Keratinocyte (primary cell): ENCODE data around the gene SCN11A. TPM values are rescaled to one million over a fixed set of nuclear protein-coding genes. Genes with fewer than 3 reads are reported as not detected.

Experiments used
- DNase-seq: peaks from one replicate; pipeline ENCODE4 v3.0.0-alpha.2; 2011; ENCODE audit warnings: low read depth, missing footprints, low spot score
- FAIRE-seq: peaks from 2 replicates; lab custom pipeline; 2011; peaks lifted over from hg19 to GRCh38; lab: Jason Lieb, UNC
- H2AFZ ChIP-seq: 2 replicates; pipeline ENCODE4 v1.6.0; 2012; ENCODE audit warnings: low read length, control low read depth, inconsistent platforms; ENCODE audit not compliant: control insufficient read depth
- H3K27ac ChIP-seq: 2 replicates; pipeline ENCODE4 v1.5.1; 2011; ENCODE audit warnings: low read length; ENCODE audit not compliant: control insufficient read depth, insufficient read depth
- H3K27me3 ChIP-seq: 3 replicates; pipeline ENCODE4 v1.6.0; 2011; ENCODE audit warnings: low read length; ENCODE audit not compliant: control insufficient read depth, insufficient read depth; ENCODE audit errors: extremely low read depth
- H3K36me3 ChIP-seq, 2 experiments: 2 replicates in 1 of 2; 3 replicates in 1 of 2; pipeline ENCODE4 v1.5.1; 2011; ENCODE audit warnings: low read length in 2 of 2, mild to moderate bottlenecking in 1 of 2; ENCODE audit not compliant: control insufficient read depth in 2 of 2, insufficient read depth in 2 of 2; ENCODE audit errors: extremely low read depth in 1 of 2
- H3K4me1 ChIP-seq: 3 replicates; pipeline ENCODE4 v1.5.1; 2011; ENCODE audit warnings: low read length; ENCODE audit not compliant: control insufficient read depth, insufficient read depth; ENCODE audit errors: extremely low read depth
- H3K4me2 ChIP-seq: 3 replicates; pipeline ENCODE4 v1.6.0; 2011; ENCODE audit warnings: low read depth, low read length; ENCODE audit not compliant: control insufficient read depth, insufficient read depth; ENCODE audit errors: extremely low read depth
- H3K4me3 ChIP-seq, 3 experiments: fragments of 200-600 bp in 1 of 3; sonication (generic) in 1 of 3; 2 replicates in 2 of 3; 3 replicates in 1 of 3; pipeline ENCODE4 v1.5.1; 2011 to 2016; ENCODE audit warnings: low read length in 3 of 3, mild to moderate bottlenecking in 3 of 3, control low read depth in 2 of 3, inconsistent platforms in 1 of 3, low read depth in 1 of 3, mixed read lengths in 1 of 3, mixed run types in 1 of 3, moderate library complexity in 1 of 3; ENCODE audit not compliant: control insufficient read depth in 2 of 3, insufficient read depth in 2 of 3; ENCODE audit errors: extremely low read depth in 1 of 3
- H3K79me2 ChIP-seq: 2 replicates; pipeline ENCODE4 v1.6.0; 2012; ENCODE audit warnings: low read length; ENCODE audit not compliant: control insufficient read depth, insufficient read depth
- H3K9ac ChIP-seq: 3 replicates; pipeline ENCODE4 v1.6.0; 2011; ENCODE audit warnings: low read length; ENCODE audit not compliant: control insufficient read depth, insufficient read depth; ENCODE audit errors: extremely low read depth
- H3K9me1 ChIP-seq: 3 replicates; pipeline ENCODE4 v1.6.0; 2011; ENCODE audit warnings: low read length; ENCODE audit not compliant: control insufficient read depth, insufficient read depth; ENCODE audit errors: extremely low read depth
- H3K9me3 ChIP-seq: 2 replicates; pipeline ENCODE4 v1.5.1; 2012; ENCODE audit warnings: low read depth, low read length; ENCODE audit not compliant: control insufficient read depth
- H4K20me1 ChIP-seq: 3 replicates; pipeline ENCODE4 v1.6.0; 2011; ENCODE audit warnings: low read length; ENCODE audit not compliant: control insufficient read depth, insufficient read depth; ENCODE audit errors: extremely low read depth
- CTCF ChIP-seq, 3 experiments: IDR thresholded peaks in 1 of 3; conservative IDR thresholded peaks in 1 of 3; optimal IDR thresholded peaks in 1 of 3; 2 replicates in 2 of 3; 3 replicates in 1 of 3; pipeline versions ENCODE3 to v1.5.1; 2011; ENCODE audit warnings: low read length in 3 of 3, mild to moderate bottlenecking in 3 of 3, moderate library complexity in 2 of 3, control low read depth in 1 of 3, inconsistent platforms in 1 of 3; ENCODE audit not compliant: insufficient read depth in 2 of 3; ENCODE audit errors: extremely low read depth in 1 of 3
- EZH2 ChIP-seq: IDR thresholded peaks from one replicate; pipeline ENCODE4 v1.6.1; 2012; ENCODE audit warnings: inconsistent platforms, mild to moderate bottlenecking, low read length, moderate library complexity
- dilution Hi-C: fragments of 300-500 bp; cut with MboI; formaldehyde crosslinking; loops from one replicate; pipeline ENCODE4 v1.7.0; 2020; ENCODE audit warnings: low sequenced_read_pairs; ENCODE audit not compliant: extremely low pct_ligation_motif_present
- polyA plus RNA-seq, 5 experiments: library from polyadenylated mRNA; depleted of rRNA in 3 of 5; stranded (reverse) in 3 of 5; stranded (forward) in 1 of 5; unstranded in 1 of 5; fragments of >200 nt; gene quantifications; 1 replicate in 1 of 5; 2 replicates in 3 of 5; 3 replicates in 1 of 5; pipeline versions ENCODE4 v1.2.1 to v1.2.3, GENCODE V29; 2011 to 2012; ENCODE audit warnings: missing spikeins in 2 of 5, low read depth in 1 of 5, low replicate concordance in 1 of 5

SCN11A gene
- polyA plus RNA-seq, 1 donor (not counting 4 experiments of a cell fraction or from before 2014, with no cell fraction given): 0.01 TPM

DNA sequence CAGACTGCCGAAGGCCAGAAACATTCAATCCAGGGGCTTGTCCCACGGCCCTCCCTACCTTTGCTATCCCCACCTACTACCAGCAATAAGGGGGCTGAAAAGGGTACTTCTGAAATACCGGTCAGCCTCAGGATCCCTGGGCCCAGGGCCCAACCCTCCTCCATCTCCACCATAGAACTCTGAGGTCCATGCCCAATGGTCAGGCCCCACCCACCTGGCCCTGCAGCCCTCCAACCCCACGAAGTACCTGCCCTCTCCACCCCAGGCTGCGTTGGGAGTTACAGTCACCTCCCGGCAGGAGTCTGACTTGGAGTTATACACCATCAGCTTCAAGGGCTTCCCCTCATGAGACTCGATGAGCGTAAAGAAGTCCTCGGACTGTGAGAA lies 48.7 kb upstream of the SCN11A start:
- dilution Hi-C loops: no loop called here
- DNase-seq (no peak), FAIRE-seq (no peak)

DNA sequence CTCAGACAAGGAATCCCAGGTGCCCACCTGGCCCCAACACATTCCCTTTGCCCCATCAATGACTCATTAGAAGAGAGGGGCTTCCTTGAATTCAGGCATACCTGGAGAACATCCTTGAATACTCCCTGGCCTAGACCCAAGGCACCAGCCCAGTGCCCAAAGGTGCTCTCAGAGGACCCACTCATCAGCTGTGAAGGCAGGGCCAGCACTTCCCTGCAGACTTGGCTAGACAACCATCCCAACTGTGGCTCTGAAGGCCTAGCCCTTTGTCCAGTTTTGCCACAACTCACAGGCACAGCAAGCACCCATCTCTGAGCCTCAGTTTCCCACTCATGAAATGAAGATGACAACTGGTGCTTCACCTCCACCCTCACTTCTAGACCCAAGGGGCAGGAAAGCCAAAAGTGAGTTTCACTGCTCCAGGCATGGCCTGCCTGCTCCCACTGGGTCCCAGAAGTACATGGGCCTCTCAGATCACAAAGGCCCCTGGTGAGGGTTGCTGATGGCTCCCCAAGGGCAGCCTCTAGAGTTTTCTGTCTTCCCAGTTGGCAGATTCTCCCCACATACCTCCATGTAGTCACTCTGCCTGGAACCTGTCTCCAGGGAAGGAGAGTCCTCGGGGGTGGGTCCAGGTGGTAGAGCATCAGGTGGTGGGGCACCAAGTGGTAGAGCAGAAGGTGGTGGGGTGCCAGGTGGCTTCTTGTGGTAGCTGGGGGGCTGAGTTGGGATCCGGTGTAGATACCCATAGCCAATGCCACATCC lies 48.2 kb upstream of the SCN11A start:
- H4K20me1 ChIP-seq: peaks cover 10% of the 10 kb centered on the region
- H3K9ac ChIP-seq: no peak overlapping the region
- no peak for TF ChIP-seq CTCF (optimal IDR thresholded peaks at IDR 0.05 in 1 of 3, IDR thresholded peaks at IDR 0.05 in 1 of 3, conservative IDR thresholded peaks at IDR 0.05 in 1 of 3; ENCODE audit: extremely low read depth in 1 of 3, insufficient read depth in 2 of 3, low read length in 3 of 3)
- TF ChIP-seq EZH2: no peak
- no peaks in the 10 kb centered on the region for H3K4me1 ChIP-seq
- H3K79me2 ChIP-seq: peaks cover 20% of the 10 kb centered on the region
- DNase-seq: no peak
- no peak for FAIRE-seq
- H3K9me1 ChIP-seq: peaks cover 2% of the 10 kb centered on the region
- no peak overlapping the region for H3K4me2 ChIP-seq
- dilution Hi-C loops: no loop called here
- no peaks in the 10 kb centered on the region for H3K9me3 ChIP-seq
- peaks cover 28 to 29% of the 10 kb centered on the region in 2 experiments for H3K36me3 ChIP-seq
- no peak overlapping the region for H3K27ac ChIP-seq
- H3K4me3 ChIP-seq: no peak overlapping the region
- H2AFZ ChIP-seq: no peak overlapping the region
- H3K27me3 ChIP-seq: no peaks in the 10 kb centered on the region

More for the DNA sequence above, 48.7 kb upstream of the SCN11A start:
- no peak overlapping the region for H3K4me3 ChIP-seq
- TF ChIP-seq EZH2: no peak
- TF ChIP-seq CTCF (optimal IDR thresholded peaks at IDR 0.05 in 1 of 3, IDR thresholded peaks at IDR 0.05 in 1 of 3, conservative IDR thresholded peaks at IDR 0.05 in 1 of 3; ENCODE audit: extremely low read depth in 1 of 3, insufficient read depth in 2 of 3, low read length in 3 of 3): no peak
- H3K4me1 ChIP-seq: peaks cover under 1% of the 10 kb centered on the region
- H3K27ac ChIP-seq: no peak overlapping the region
- H3K79me2 ChIP-seq: peaks cover 26% of the 10 kb centered on the region
- H3K27me3 ChIP-seq: no peaks in the 10 kb centered on the region
- H2AFZ ChIP-seq: no peak overlapping the region
- H3K4me2 ChIP-seq: no peak overlapping the region
- H3K9ac ChIP-seq: no peak overlapping the region
- H3K9me3 ChIP-seq: no peaks in the 10 kb centered on the region
- peaks cover 2% of the 10 kb centered on the region for H3K9me1 ChIP-seq
- peaks cover 26 to 28% of the 10 kb centered on the region in 2 experiments for H3K36me3 ChIP-seq
- peaks cover 10% of the 10 kb centered on the region for H4K20me1 ChIP-seq
